OCI-LY7 (cell line): ENCODE measurements around the gene GLB1L3. TPM values are rescaled to one million over a fixed set of nuclear protein-coding genes. Genes with fewer than 3 reads are reported as not detected.

Source experiments
- BruUV-seq: library from RNA; stranded (reverse); fragments of 400-500 nt; replicated peaks from 2 replicates; lab custom pipeline; 2021; lab: Mats Ljungman, UMichigan
- CTCF ChIA-PET: fragments of 300-600 bp; sonication (Branson Sonifier 250); formaldehyde crosslinking; loops from one replicate; lab custom pipeline; 2022; ENCODE audit warnings: antibody characterized with exemption; ENCODE audit not compliant: unreplicated experiment; lab: Charles Lee
- POLR2A ChIA-PET: fragments of 300-600 bp; sonication (Branson Sonifier 250); formaldehyde crosslinking; loops from one replicate; lab custom pipeline; 2022; ENCODE audit warnings: antibody characterized with exemption; lab: Charles Lee
- DNase-seq: peaks from one replicate; pipeline ENCODE4 v3.0.0-alpha.2; 2015; ENCODE audit warnings: low spot score
- H2AFZ ChIP-seq: fragments of 200-600 bp; sonication (generic), shearing (Covaris generic); 2 replicates; pipeline ENCODE4 v1.6.1; 2014; ENCODE audit warnings: mild to moderate bottlenecking, antibody characterized with exemption, low read length, moderate library complexity
- H3K27ac ChIP-seq: fragments of 200-600 bp; sonication (generic); 2 replicates; pipeline ENCODE4 v1.5.1; 2014; ENCODE audit warnings: mixed run types, low read depth, mild to moderate bottlenecking, moderate library complexity, low read length, inconsistent platforms; ENCODE audit not compliant: poor library complexity, severe bottlenecking
- H3K36me3 ChIP-seq: fragments of 200-600 bp; sonication (generic); 2 replicates; pipeline ENCODE4 v1.6.1; 2014; ENCODE audit warnings: mild to moderate bottlenecking, antibody characterized with exemption, low read length, moderate library complexity, mixed read lengths; ENCODE audit not compliant: insufficient read depth
- H3K4me1 ChIP-seq: fragments of 200-600 bp; sonication (generic); 2 replicates; pipeline ENCODE4 v1.5.1; 2014; ENCODE audit warnings: mild to moderate bottlenecking, low read length; ENCODE audit not compliant: insufficient read depth, poor library complexity, severe bottlenecking
- H3K4me2 ChIP-seq: fragments of 200-600 bp; sonication (generic); 2 replicates; pipeline ENCODE4 v1.6.1; 2014; ENCODE audit warnings: mild to moderate bottlenecking, low read length
- H3K4me3 ChIP-seq: fragments of 200-600 bp; sonication (generic); 2 replicates; pipeline ENCODE4 v1.5.1; 2014; ENCODE audit warnings: mild to moderate bottlenecking, low read depth, low read length; ENCODE audit not compliant: poor library complexity, severe bottlenecking
- H3K79me2 ChIP-seq: fragments of 200-600 bp; sonication (generic); 2 replicates; pipeline ENCODE4 v1.6.1; 2016; ENCODE audit warnings: low read depth, mild to moderate bottlenecking, low read length, moderate library complexity, mixed read lengths; ENCODE audit not compliant: insufficient read depth
- H3K9me2 ChIP-seq: fragments of 200-600 bp; sonication (generic); 2 replicates; pipeline ENCODE4 v1.6.1; 2016; ENCODE audit warnings: mild to moderate bottlenecking, low read length, mixed read lengths; ENCODE audit not compliant: insufficient read depth
- H3K9me3 ChIP-seq: fragments of 200-600 bp; sonication (generic); 2 replicates; pipeline ENCODE4 v1.6.1; 2014; ENCODE audit warnings: mild to moderate bottlenecking, mixed run types, low read length, mixed read lengths
- H4K20me1 ChIP-seq: fragments of 200-600 bp; sonication (generic); 2 replicates; pipeline ENCODE4 v1.6.1; 2014; ENCODE audit warnings: mild to moderate bottlenecking, antibody characterized with exemption, low read length, moderate library complexity, mixed read lengths; ENCODE audit not compliant: insufficient read depth
- EZH2phosphoT487 ChIP-seq: fragments of 200-600 bp; sonication (generic); IDR thresholded peaks from 2 replicates; pipeline ENCODE4 v1.6.1; 2018; ENCODE audit warnings: low read depth, borderline replicate concordance, mild to moderate bottlenecking, mixed run types, antibody characterized with exemption, low read length, moderate library complexity, mixed read lengths
- intact Hi-C: fragments of 100-400 bp; cut with micrococcal nuclease; formaldehyde crosslinking; loops from one replicate; pipeline ENCODE4 v1.10.0; 2022; ENCODE audit not compliant: unreplicated experiment
- total RNA-seq, 2 experiments: library from RNA; depleted of rRNA in 1 of 2; stranded (reverse); fragments of >200 nt in 1 of 2; shearing (Covaris generic) in 1 of 2; gene quantifications; 2 replicates each; pipeline ENCODE4 v1.2.3, GENCODE V29; 2014 to 2022
- TF ChIP-seq, protein P1 (sequence below): fragments of 200-600 bp; sonication (generic); conservative IDR thresholded peaks from 2 replicates; pipeline ENCODE4 v1.5.1; 2014; ENCODE audit warnings: mild to moderate bottlenecking, antibody characterized with exemption, low read length, moderate library complexity, mixed read lengths

GLB1L3 gene
- total RNA-seq, 2 experiments from 2014 or later = not detected

- H3K9me2 ChIP-seq = no peaks in the 10 kb centered on the region
- intact Hi-C loops = no loop called here
- H3K4me3 ChIP-seq = no peak overlapping the region
- no peaks in the 10 kb centered on the region for H3K4me1 ChIP-seq
- POLR2A ChIA-PET = no interaction called here
- H2AFZ ChIP-seq = no peak overlapping the region
- no peaks in the 10 kb centered on the region for H3K36me3 ChIP-seq
- H3K79me2 ChIP-seq = no peaks in the 10 kb centered on the region
- H3K9me3 ChIP-seq = no peaks in the 10 kb centered on the region
- BruUV-seq = no TSS peak
- no peak overlapping the region for H3K4me2 ChIP-seq
- TF ChIP-seq, protein P1, sequence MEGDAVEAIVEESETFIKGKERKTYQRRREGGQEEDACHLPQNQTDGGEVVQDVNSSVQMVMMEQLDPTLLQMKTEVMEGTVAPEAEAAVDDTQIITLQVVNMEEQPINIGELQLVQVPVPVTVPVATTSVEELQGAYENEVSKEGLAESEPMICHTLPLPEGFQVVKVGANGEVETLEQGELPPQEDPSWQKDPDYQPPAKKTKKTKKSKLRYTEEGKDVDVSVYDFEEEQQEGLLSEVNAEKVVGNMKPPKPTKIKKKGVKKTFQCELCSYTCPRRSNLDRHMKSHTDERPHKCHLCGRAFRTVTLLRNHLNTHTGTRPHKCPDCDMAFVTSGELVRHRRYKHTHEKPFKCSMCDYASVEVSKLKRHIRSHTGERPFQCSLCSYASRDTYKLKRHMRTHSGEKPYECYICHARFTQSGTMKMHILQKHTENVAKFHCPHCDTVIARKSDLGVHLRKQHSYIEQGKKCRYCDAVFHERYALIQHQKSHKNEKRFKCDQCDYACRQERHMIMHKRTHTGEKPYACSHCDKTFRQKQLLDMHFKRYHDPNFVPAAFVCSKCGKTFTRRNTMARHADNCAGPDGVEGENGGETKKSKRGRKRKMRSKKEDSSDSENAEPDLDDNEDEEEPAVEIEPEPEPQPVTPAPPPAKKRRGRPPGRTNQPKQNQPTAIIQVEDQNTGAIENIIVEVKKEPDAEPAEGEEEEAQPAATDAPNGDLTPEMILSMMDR = no peak
- no peak for TF ChIP-seq EZH2phosphoT487
- CTCF ChIA-PET = no interaction called here
- no peak overlapping the region for H3K27ac ChIP-seq
- no peak for DNase-seq
- no peaks in the 10 kb centered on the region for H4K20me1 ChIP-seq
These were observed 12.3 kb downstream of the GLB1L3 start for GRCh38 chr11:134288486-134288885.

GRCh38 chr11:134289167-134289566, 13.0 kb downstream of the GLB1L3 start:
- CTCF ChIA-PET = no interaction called here
- Histone ChIP-seq H3K4me2 (no peak overlapping the region), H3K27ac (no peak overlapping the region), H4K20me1 (no peaks in the 10 kb centered on the region), H2AFZ (no peak overlapping the region), H3K79me2 (no peaks in the 10 kb centered on the region), H3K9me3 (no peaks in the 10 kb centered on the region), H3K4me1 (no peaks in the 10 kb centered on the region), H3K9me2 (no peaks in the 10 kb centered on the region), H3K36me3 (no peaks in the 10 kb centered on the region), H3K4me3 (no peak overlapping the region)
- no peak for DNase-seq
- POLR2A ChIA-PET = no interaction called here
- intact Hi-C loops = no loop called here
- BruUV-seq = no TSS peak
- TF ChIP-seq, protein P1 = no peak
- TF ChIP-seq EZH2phosphoT487 = no peak

- Histone ChIP-seq H3K79me2 (no peaks in the 10 kb centered on the region), H3K4me1 (no peaks in the 10 kb centered on the region), H3K36me3 (no peaks in the 10 kb centered on the region), H3K27ac (no peak overlapping the region), H3K9me2 (no peaks in the 10 kb centered on the region), H3K4me2 (no peak overlapping the region), H3K4me3 (no peak overlapping the region), H4K20me1 (no peaks in the 10 kb centered on the region), H2AFZ (no peak overlapping the region), H3K9me3 (no peaks in the 10 kb centered on the region)
- ChIA-PET CTCF (no interaction called here), POLR2A (interaction anchor here (0.7 kb wide), 1 partner anchor 1178 kb away, joined by 4 read pairs; no protein-coding TSS in a partner anchor)
- intact Hi-C loops = no loop called here
- no peak for DNase-seq
- BruUV-seq = no TSS peak
- no peak for TF ChIP-seq EZH2phosphoT487
- TF ChIP-seq, protein P1 = no peak
These were observed 13.6 kb downstream of the GLB1L3 start for GRCh38 chr11:134289789-134290188.
